GM12892 (cell line): ENCODE data around the gene ZDHHC3.

Experiments used
- POLR2A ChIP-seq: IDR thresholded peaks from 2 replicates; pipeline ENCODE4 v1.6.1; 2011; ENCODE audit warnings: low read depth, low read length, control low read depth
- POLR2AphosphoS5 ChIP-seq: IDR thresholded peaks from 2 replicates; pipeline ENCODE4 v1.6.1; 2011; ENCODE audit warnings: low read depth, low read length, control low read depth

GRCh38 chr3:44893097-44893496, 82.9 kb downstream of the ZDHHC3 start:
- no peak for TF ChIP-seq POLR2A
- TF ChIP-seq POLR2AphosphoS5, result no peak
